Bronchial epithelial cell (primary cell): ENCODE results near the gene POU2AF1. TPM values are rescaled to one million over a fixed set of nuclear protein-coding genes. Genes with fewer than 3 reads are reported as not detected.
A peak's percentile ranks its signal among the peaks of the same experiment; 100 is the strongest.
"Not testable (repeated sequence)": the region's sequence is repeated elsewhere in the genome, so short reads cannot be mapped to it uniquely, and the experiment has no call there.

ENCODE experiments used
- DNase-seq: peaks from one replicate; pipeline ENCODE4 v3.0.0-alpha.2; 2010; ENCODE audit warnings: low read depth
- FAIRE-seq: peaks from 2 replicates; lab custom pipeline; 2011; peaks lifted over from hg19 to GRCh38; lab: Jason Lieb, UNC
- H3K27me3 ChIP-seq: 2 replicates; pipeline ENCODE4 v1.5.1; 2011; ENCODE audit warnings: low read length; ENCODE audit not compliant: control insufficient read depth, insufficient read depth
- H3K36me3 ChIP-seq: 2 replicates; pipeline ENCODE4 v1.5.1; 2011; ENCODE audit warnings: low read length; ENCODE audit not compliant: control insufficient read depth, insufficient read depth
- H3K4me3 ChIP-seq: 2 replicates; pipeline ENCODE4 v1.5.1; 2011; ENCODE audit warnings: mild to moderate bottlenecking, low read depth, low read length, control low read depth
- total RNA-seq: library from RNA; depleted of rRNA; stranded (reverse); fragments of >200 nt; gene quantifications from 2 replicates; pipeline ENCODE4 v1.2.1, GENCODE V29; 2014
- TF ChIP-seq, protein P1 (sequence below): IDR thresholded peaks from 2 replicates; pipeline ENCODE4 v1.5.1; 2011; ENCODE audit warnings: mild to moderate bottlenecking, moderate library complexity, low read length, control low read depth, inconsistent platforms; ENCODE audit not compliant: insufficient read depth, severe bottlenecking

POU2AF1 gene
- total RNA-seq, 1 donor from 2014 or later: not detected

DNA sequence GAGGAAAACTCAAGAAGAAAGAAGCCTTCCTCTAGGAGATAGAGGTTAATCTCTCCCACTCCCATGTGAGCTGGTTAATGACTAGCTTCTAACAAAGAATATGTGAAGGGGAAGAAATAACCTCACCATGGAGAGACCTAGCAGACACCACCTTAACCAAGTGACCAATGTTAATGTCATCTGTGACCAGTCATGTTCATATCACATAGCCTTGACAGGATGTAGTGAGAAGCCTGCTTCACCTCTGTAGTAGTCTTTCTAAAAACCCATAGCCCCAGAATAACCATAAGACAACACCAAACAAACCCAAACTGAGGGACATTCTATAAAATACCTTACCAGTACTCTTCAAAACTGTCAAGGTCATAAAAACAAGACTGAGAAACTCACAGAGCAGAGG is 21.5 kb upstream of the POU2AF1 start:
- TF ChIP-seq, protein P1, sequence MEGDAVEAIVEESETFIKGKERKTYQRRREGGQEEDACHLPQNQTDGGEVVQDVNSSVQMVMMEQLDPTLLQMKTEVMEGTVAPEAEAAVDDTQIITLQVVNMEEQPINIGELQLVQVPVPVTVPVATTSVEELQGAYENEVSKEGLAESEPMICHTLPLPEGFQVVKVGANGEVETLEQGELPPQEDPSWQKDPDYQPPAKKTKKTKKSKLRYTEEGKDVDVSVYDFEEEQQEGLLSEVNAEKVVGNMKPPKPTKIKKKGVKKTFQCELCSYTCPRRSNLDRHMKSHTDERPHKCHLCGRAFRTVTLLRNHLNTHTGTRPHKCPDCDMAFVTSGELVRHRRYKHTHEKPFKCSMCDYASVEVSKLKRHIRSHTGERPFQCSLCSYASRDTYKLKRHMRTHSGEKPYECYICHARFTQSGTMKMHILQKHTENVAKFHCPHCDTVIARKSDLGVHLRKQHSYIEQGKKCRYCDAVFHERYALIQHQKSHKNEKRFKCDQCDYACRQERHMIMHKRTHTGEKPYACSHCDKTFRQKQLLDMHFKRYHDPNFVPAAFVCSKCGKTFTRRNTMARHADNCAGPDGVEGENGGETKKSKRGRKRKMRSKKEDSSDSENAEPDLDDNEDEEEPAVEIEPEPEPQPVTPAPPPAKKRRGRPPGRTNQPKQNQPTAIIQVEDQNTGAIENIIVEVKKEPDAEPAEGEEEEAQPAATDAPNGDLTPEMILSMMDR: no peak
- DNase-seq: no peak
- FAIRE-seq: no peak
- Histone ChIP-seq H3K36me3 (no peaks in the 10 kb centered on the region), H3K4me3 (no peak overlapping the region), H3K27me3 (no peaks in the 10 kb centered on the region)

DNA sequence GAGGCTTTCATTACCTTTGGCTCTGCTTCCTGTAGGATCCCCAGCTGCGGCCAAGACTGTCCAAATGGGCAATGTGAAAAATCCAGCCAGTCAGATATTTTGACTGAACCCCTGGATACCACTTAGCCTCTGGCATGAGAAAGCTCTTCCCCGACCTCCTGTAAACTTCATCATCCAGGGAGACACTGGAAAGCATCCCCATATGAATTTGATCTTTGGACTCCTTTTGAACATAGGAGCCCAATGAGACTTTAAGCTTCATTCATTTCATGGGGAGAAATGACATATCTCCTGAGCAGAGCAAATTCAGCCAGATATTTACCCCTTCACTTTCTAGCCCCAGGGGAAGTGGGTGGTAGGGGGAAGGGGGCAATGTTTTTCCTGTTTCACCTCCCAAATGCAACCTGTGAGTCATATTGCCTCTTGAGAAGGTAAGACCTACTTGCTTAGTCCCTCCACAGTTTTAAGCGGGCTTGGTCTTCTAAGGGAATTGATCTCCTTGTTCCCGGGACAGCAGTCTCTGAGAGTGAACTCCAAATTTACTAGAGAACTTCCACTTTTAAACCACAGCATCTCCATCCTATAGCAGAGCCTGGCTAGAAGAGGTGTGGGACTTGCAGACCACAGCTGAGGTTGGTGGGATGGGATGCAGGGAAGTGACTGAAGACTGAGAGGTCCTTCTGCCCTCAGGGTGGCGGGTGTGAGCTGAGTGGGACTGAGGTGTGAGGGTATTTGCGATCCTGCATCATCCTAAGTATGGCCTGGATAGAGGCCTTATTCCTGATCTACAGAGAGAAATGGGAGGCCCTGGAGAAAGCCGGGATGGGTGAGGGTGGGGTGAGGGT is 20.3 kb upstream of the POU2AF1 start:
- peaks cover 3% of the 10 kb centered on the region for H3K27me3 ChIP-seq
- no peak overlapping the region for H3K4me3 ChIP-seq
- TF ChIP-seq, protein P1: no peak
- peak; percentile 64 for FAIRE-seq
- no peak for DNase-seq
- no peaks in the 10 kb centered on the region for H3K36me3 ChIP-seq

DNA sequence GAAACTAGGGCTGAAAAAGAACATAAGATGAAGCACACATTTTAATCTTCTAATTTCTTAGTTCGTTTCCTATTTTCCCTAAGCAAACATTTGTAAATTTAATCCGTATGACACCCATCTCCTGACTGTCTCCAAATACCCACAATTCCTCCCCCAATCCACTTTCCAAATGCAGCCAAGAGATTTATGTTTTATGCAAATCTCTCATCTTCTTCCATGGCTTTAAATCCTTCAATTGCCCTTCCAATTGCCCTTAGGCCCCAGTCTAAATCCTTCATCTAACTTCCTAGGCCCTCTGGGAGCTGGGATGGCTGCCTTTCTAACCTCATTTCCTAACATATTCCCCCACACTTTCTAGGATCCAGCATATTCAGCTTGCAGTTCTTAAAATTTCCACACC is 18.0 kb upstream of the POU2AF1 start:
- DNase-seq (no peak), FAIRE-seq (no peak)
- Histone ChIP-seq H3K4me3 (no peak overlapping the region), H3K36me3 (no peaks in the 10 kb centered on the region), H3K27me3 (peaks cover 3% of the 10 kb centered on the region)
- TF ChIP-seq, protein P1: no peak

DNA sequence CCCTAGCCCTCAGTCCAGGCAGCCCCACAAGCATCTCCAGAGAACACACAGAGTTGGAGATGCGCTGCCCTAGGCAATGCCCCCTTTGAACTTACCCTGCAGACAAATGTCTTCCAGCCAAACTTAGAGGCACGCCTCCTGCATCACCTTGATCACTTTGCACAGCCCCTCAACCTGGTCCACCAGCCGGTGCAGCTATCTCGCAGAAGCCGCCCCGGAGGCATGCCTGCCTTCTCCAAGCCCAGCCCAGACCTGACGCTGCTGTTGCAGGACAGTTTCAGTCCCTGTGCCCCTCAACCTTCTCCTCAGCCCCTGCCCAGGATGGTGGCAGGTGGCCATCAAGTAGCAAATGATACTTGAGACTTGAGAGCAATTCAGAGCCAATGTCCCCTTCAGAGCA is 16.7 kb upstream of the POU2AF1 start:
- TF ChIP-seq, protein P1: no peak
- DNase-seq (no peak), FAIRE-seq (no peak)
- no peaks in the 10 kb centered on the region for H3K36me3 ChIP-seq
- peaks cover 3% of the 10 kb centered on the region for H3K27me3 ChIP-seq
- no peak overlapping the region for H3K4me3 ChIP-seq

DNA sequence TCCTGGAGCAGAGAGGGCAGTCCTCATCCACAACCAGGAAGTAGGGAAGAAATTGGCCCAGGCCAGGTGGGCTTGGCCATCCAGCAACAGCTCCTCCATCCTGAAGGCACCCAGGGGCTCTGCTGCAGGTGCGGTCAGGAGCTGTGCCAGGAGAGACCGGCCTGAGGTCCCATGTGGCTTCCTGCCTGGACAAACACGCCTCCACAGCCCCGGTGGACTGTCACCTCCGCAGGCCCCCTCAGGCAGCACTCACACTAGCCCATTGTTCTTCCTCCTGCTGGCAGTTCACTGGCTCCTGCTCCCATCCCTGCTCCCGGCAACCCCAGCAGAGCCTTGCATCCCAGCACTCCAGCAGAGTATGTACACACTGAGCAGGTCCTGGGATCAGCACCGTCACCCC is 16.0 kb upstream of the POU2AF1 start:
- H3K36me3 ChIP-seq: no peaks in the 10 kb centered on the region
- peaks cover 3% of the 10 kb centered on the region for H3K27me3 ChIP-seq
- no peak overlapping the region for H3K4me3 ChIP-seq
- no peak for FAIRE-seq
- DNase-seq: no peak
- TF ChIP-seq, protein P1: no peak

DNA sequence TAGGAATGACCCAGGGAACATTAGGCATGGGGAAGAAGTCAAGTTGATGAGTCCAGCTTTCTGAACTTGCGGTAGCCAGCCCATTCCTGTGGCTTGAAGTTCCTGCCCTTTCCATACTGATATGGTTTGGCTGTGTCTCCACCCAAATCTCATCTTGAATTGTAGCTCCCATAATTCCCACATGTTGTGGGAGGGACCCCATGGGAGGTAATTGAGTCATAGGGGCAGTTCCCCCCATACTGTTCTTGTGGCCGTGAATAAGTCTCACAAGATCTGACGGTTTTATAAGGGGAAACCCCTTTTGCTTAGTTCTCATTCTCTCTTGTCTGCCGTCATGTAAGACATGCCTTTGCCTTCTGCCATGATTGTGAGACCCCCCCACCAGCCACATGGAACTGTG is 15.1 kb upstream of the POU2AF1 start:
- not testable (repeated sequence) for H3K4me3 ChIP-seq, H3K36me3 ChIP-seq, FAIRE-seq, H3K27me3 ChIP-seq, DNase-seq
